ENCODE results near the gene AP3B2.
"Not testable (repeated sequence)": the region's sequence is repeated elsewhere in the genome, so short reads cannot be mapped to it uniquely, and the experiment has no call there.

Gene AP3B2

GRCh38 chr15:82730022-82730530, 20.4 kb upstream of the AP3B2 start:
- H3K36me3 ChIP-seq (ENCODE audit: control insufficient read depth, low read depth, low read length): no peaks in the 10 kb centered on the region
- no peak overlapping the region for H3K9ac ChIP-seq (ENCODE audit: low read length)
- no peaks in the 10 kb centered on the region for H3K4me1 ChIP-seq (ENCODE audit: control insufficient read depth, low read depth, low read length)
- H3K4me3 ChIP-seq (ENCODE audit: low read length): no peak overlapping the region
- no peaks in the 10 kb centered on the region for H3K9me3 ChIP-seq (ENCODE audit: control insufficient read depth, low read depth, low read length)
- H3K27ac ChIP-seq (ENCODE audit: low read length): no peak overlapping the region
- no peaks in the 10 kb centered on the region for H3K27me3 ChIP-seq (ENCODE audit: control insufficient read depth, insufficient read depth, low read length)

- no peak overlapping the region for H3K4me3 ChIP-seq (ENCODE audit: low read length)
- H3K9ac ChIP-seq (ENCODE audit: low read length): no peak overlapping the region
- H3K9me3 ChIP-seq (ENCODE audit: control insufficient read depth, low read depth, low read length): no peaks in the 10 kb centered on the region
- no peak overlapping the region for H3K27ac ChIP-seq (ENCODE audit: low read length)
- no peaks in the 10 kb centered on the region for H3K4me1 ChIP-seq (ENCODE audit: control insufficient read depth, low read depth, low read length)
- no peaks in the 10 kb centered on the region for H3K36me3 ChIP-seq (ENCODE audit: control insufficient read depth, low read depth, low read length)
- H3K27me3 ChIP-seq (ENCODE audit: control insufficient read depth, insufficient read depth, low read length): no peaks in the 10 kb centered on the region
These were observed 17.1 kb upstream of the AP3B2 start for GRCh38 chr15:82726816-82727215.

- no peak overlapping the region for H3K9ac ChIP-seq (ENCODE audit: low read length)
- peaks cover 8% of the 10 kb centered on the region for H3K27me3 ChIP-seq (ENCODE audit: control insufficient read depth, insufficient read depth, low read length)
- no peaks in the 10 kb centered on the region for H3K36me3 ChIP-seq (ENCODE audit: control insufficient read depth, low read depth, low read length)
- no peaks in the 10 kb centered on the region for H3K4me1 ChIP-seq (ENCODE audit: control insufficient read depth, low read depth, low read length)
- H3K4me3 ChIP-seq (ENCODE audit: low read length): no peak overlapping the region
- H3K27ac ChIP-seq (ENCODE audit: low read length): no peak overlapping the region
- no peaks in the 10 kb centered on the region for H3K9me3 ChIP-seq (ENCODE audit: control insufficient read depth, low read depth, low read length)
These were observed 5.3 kb upstream of the AP3B2 start for GRCh38 chr15:82715003-82715402.

- Histone ChIP-seq H3K9ac (ENCODE audit: low read length) (no peak overlapping the region), H3K9me3 (ENCODE audit: control insufficient read depth, low read depth, low read length) (no peaks in the 10 kb centered on the region), H3K27ac (ENCODE audit: low read length) (no peak overlapping the region)
These were observed 4.3 kb upstream of the AP3B2 start for GRCh38 chr15:82714016-82714415.

GRCh38 chr15:82712036-82712435, 2.4 kb upstream of the AP3B2 start:
- peaks cover 10% of the 10 kb centered on the region for H3K4me1 ChIP-seq (ENCODE audit: control insufficient read depth, low read depth, low read length)
- no peak overlapping the region for H3K4me3 ChIP-seq (ENCODE audit: low read length)
- peaks cover 8% of the 10 kb centered on the region for H3K27me3 ChIP-seq (ENCODE audit: control insufficient read depth, insufficient read depth, low read length)
- H3K27ac ChIP-seq (ENCODE audit: low read length): no peak overlapping the region
- no peaks in the 10 kb centered on the region for H3K36me3 ChIP-seq (ENCODE audit: control insufficient read depth, low read depth, low read length)
- no peaks in the 10 kb centered on the region for H3K9me3 ChIP-seq (ENCODE audit: control insufficient read depth, low read depth, low read length)
- H3K9ac ChIP-seq (ENCODE audit: low read length): no peak overlapping the region

More at GRCh38 chr15:82714016-82714415, 4.3 kb upstream of the AP3B2 start:
- Histone ChIP-seq H3K4me3 (ENCODE audit: low read length) (no peak overlapping the region), H3K27me3 (ENCODE audit: control insufficient read depth, insufficient read depth, low read length) (peaks cover 8% of the 10 kb centered on the region), H3K4me1 (ENCODE audit: control insufficient read depth, low read depth, low read length) (peaks cover 1% of the 10 kb centered on the region), H3K36me3 (ENCODE audit: control insufficient read depth, low read depth, low read length) (no peaks in the 10 kb centered on the region)

- Histone ChIP-seq H3K9ac (ENCODE audit: low read length) (no peak overlapping the region), H3K27ac (ENCODE audit: low read length) (no peak overlapping the region), H3K27me3 (ENCODE audit: control insufficient read depth, insufficient read depth, low read length) (peaks cover 8% of the 10 kb centered on the region), H3K4me1 (ENCODE audit: control insufficient read depth, low read depth, low read length) (peaks cover 10% of the 10 kb centered on the region), H3K9me3 (ENCODE audit: control insufficient read depth, low read depth, low read length) (no peaks in the 10 kb centered on the region), H3K4me3 (ENCODE audit: low read length) (no peak overlapping the region), H3K36me3 (ENCODE audit: control insufficient read depth, low read depth, low read length) (no peaks in the 10 kb centered on the region)
These were observed 1.3 kb upstream of the AP3B2 start for GRCh38 chr15:82710926-82711490.

GRCh38 chr15:82710208-82710555, 507 bp upstream of the AP3B2 start:
- Histone ChIP-seq H3K9ac (ENCODE audit: low read length) (no peak overlapping the region), H3K4me3 (ENCODE audit: low read length) (peak overlapping the region; percentile 75), H3K27ac (ENCODE audit: low read length) (no peak overlapping the region)

GRCh38 chr15:82709081-82709420, 624 bp downstream of the AP3B2 start:
- Histone ChIP-seq H3K36me3 (ENCODE audit: control insufficient read depth, low read depth, low read length) (no peaks in the 10 kb centered on the region), H3K27ac (ENCODE audit: low read length) (no peak overlapping the region), H3K27me3 (ENCODE audit: control insufficient read depth, insufficient read depth, low read length) (peaks cover 8% of the 10 kb centered on the region), H3K9me3 (ENCODE audit: control insufficient read depth, low read depth, low read length) (no peaks in the 10 kb centered on the region), H3K4me3 (ENCODE audit: low read length) (peak overlapping the region; percentile 75), H3K9ac (ENCODE audit: low read length) (peak overlapping the region; percentile 47), H3K4me1 (ENCODE audit: control insufficient read depth, low read depth, low read length) (peaks cover 10% of the 10 kb centered on the region)

More at GRCh38 chr15:82710208-82710555, 507 bp upstream of the AP3B2 start:
- no peaks in the 10 kb centered on the region for H3K9me3 ChIP-seq (ENCODE audit: control insufficient read depth, low read depth, low read length)
- H3K4me1 ChIP-seq (ENCODE audit: control insufficient read depth, low read depth, low read length): peaks cover 10% of the 10 kb centered on the region
- H3K27me3 ChIP-seq (ENCODE audit: control insufficient read depth, insufficient read depth, low read length): peaks cover 8% of the 10 kb centered on the region
- no peaks in the 10 kb centered on the region for H3K36me3 ChIP-seq (ENCODE audit: control insufficient read depth, low read depth, low read length)

GRCh38 chr15:82705856-82706255, 3.8 kb downstream of the AP3B2 start:
- H3K4me1 ChIP-seq (ENCODE audit: control insufficient read depth, low read depth, low read length); H3K9ac ChIP-seq (ENCODE audit: low read length); H3K27ac ChIP-seq (ENCODE audit: low read length); H3K4me3 ChIP-seq (ENCODE audit: low read length); H3K27me3 ChIP-seq (ENCODE audit: control insufficient read depth, insufficient read depth, low read length); H3K36me3 ChIP-seq (ENCODE audit: control insufficient read depth, low read depth, low read length); H3K9me3 ChIP-seq (ENCODE audit: control insufficient read depth, low read depth, low read length): not testable (repeated sequence)

GRCh38 chr15:82699726-82700125, 9.9 kb downstream of the AP3B2 start:
- H3K27me3 ChIP-seq (ENCODE audit: control insufficient read depth, insufficient read depth, low read length): no peaks in the 10 kb centered on the region
- H3K27ac ChIP-seq (ENCODE audit: low read length): no peak overlapping the region
- H3K4me1 ChIP-seq (ENCODE audit: control insufficient read depth, low read depth, low read length): peaks cover 5% of the 10 kb centered on the region
- no peak overlapping the region for H3K9ac ChIP-seq (ENCODE audit: low read length)
- H3K36me3 ChIP-seq (ENCODE audit: control insufficient read depth, low read depth, low read length): no peaks in the 10 kb centered on the region
- no peak overlapping the region for H3K4me3 ChIP-seq (ENCODE audit: low read length)
- no peaks in the 10 kb centered on the region for H3K9me3 ChIP-seq (ENCODE audit: control insufficient read depth, low read depth, low read length)

GRCh38 chr15:82698711-82699345, 10.8 kb downstream of the AP3B2 start:
- no peak overlapping the region for H3K9ac ChIP-seq (ENCODE audit: low read length)
- no peak overlapping the region for H3K4me3 ChIP-seq (ENCODE audit: low read length)
- peaks cover 5% of the 10 kb centered on the region for H3K4me1 ChIP-seq (ENCODE audit: control insufficient read depth, low read depth, low read length)
- no peaks in the 10 kb centered on the region for H3K36me3 ChIP-seq (ENCODE audit: control insufficient read depth, low read depth, low read length)
- H3K9me3 ChIP-seq (ENCODE audit: control insufficient read depth, low read depth, low read length): no peaks in the 10 kb centered on the region
- H3K27ac ChIP-seq (ENCODE audit: low read length): no peak overlapping the region
- H3K27me3 ChIP-seq (ENCODE audit: control insufficient read depth, insufficient read depth, low read length): no peaks in the 10 kb centered on the region

- Histone ChIP-seq H3K9me3 (ENCODE audit: control insufficient read depth, low read depth, low read length) (no peaks in the 10 kb centered on the region), H3K9ac (ENCODE audit: low read length) (no peak overlapping the region), H3K36me3 (ENCODE audit: control insufficient read depth, low read depth, low read length) (no peaks in the 10 kb centered on the region), H3K4me1 (ENCODE audit: control insufficient read depth, low read depth, low read length) (peaks cover 5% of the 10 kb centered on the region), H3K27me3 (ENCODE audit: control insufficient read depth, insufficient read depth, low read length) (no peaks in the 10 kb centered on the region), H3K4me3 (ENCODE audit: low read length) (no peak overlapping the region), H3K27ac (ENCODE audit: low read length) (no peak overlapping the region)
These were observed 11.8 kb downstream of the AP3B2 start for GRCh38 chr15:82697735-82698407.
